Measurements from ENCODE around the gene CYRIA. TPM values are rescaled to one million over a fixed set of nuclear protein-coding genes. Genes with fewer than 3 reads are reported as not detected.

CYRIA gene
- total RNA-seq, 1 experiment from 2014 or later = 0.35 TPM

GRCh38 chr2:16647992-16648617 lies 17.5 kb downstream of the CYRIA start:
- Mint-ChIP-seq H3K27ac (ENCODE audit: low read depth, unreplicated experiment) (no peak overlapping the region), H3K4me3 (ENCODE audit: unreplicated experiment) (no peak overlapping the region), H3K36me3 (ENCODE audit: insufficient read depth, unreplicated experiment) (no peaks in the 10 kb centered on the region), H3K4me1 (ENCODE audit: insufficient read depth, unreplicated experiment) (peaks cover 26% of the 10 kb centered on the region), H3K27me3 (ENCODE audit: insufficient read depth, unreplicated experiment) (no peaks in the 10 kb centered on the region), H3K9me3 (ENCODE audit: unreplicated experiment) (no peaks in the 10 kb centered on the region)
- no peak for DNase-seq (ENCODE audit: unreplicated experiment)
- no TSS peak for BruUV-seq (replicated peaks)
- ChIA-PET CTCF (interaction anchor here (0.6 kb wide), 1 partner anchor 295 kb away, joined by 3 read pairs; no protein-coding TSS in a partner anchor), POLR2A (no interaction called here)
- TF ChIP-seq, protein P1, sequence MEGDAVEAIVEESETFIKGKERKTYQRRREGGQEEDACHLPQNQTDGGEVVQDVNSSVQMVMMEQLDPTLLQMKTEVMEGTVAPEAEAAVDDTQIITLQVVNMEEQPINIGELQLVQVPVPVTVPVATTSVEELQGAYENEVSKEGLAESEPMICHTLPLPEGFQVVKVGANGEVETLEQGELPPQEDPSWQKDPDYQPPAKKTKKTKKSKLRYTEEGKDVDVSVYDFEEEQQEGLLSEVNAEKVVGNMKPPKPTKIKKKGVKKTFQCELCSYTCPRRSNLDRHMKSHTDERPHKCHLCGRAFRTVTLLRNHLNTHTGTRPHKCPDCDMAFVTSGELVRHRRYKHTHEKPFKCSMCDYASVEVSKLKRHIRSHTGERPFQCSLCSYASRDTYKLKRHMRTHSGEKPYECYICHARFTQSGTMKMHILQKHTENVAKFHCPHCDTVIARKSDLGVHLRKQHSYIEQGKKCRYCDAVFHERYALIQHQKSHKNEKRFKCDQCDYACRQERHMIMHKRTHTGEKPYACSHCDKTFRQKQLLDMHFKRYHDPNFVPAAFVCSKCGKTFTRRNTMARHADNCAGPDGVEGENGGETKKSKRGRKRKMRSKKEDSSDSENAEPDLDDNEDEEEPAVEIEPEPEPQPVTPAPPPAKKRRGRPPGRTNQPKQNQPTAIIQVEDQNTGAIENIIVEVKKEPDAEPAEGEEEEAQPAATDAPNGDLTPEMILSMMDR (IDR thresholded peaks at IDR 0.05; ENCODE audit: unreplicated experiment) = no peak
- intact Hi-C loops (cut with micrococcal nuclease) = no loop called here

DNA sequence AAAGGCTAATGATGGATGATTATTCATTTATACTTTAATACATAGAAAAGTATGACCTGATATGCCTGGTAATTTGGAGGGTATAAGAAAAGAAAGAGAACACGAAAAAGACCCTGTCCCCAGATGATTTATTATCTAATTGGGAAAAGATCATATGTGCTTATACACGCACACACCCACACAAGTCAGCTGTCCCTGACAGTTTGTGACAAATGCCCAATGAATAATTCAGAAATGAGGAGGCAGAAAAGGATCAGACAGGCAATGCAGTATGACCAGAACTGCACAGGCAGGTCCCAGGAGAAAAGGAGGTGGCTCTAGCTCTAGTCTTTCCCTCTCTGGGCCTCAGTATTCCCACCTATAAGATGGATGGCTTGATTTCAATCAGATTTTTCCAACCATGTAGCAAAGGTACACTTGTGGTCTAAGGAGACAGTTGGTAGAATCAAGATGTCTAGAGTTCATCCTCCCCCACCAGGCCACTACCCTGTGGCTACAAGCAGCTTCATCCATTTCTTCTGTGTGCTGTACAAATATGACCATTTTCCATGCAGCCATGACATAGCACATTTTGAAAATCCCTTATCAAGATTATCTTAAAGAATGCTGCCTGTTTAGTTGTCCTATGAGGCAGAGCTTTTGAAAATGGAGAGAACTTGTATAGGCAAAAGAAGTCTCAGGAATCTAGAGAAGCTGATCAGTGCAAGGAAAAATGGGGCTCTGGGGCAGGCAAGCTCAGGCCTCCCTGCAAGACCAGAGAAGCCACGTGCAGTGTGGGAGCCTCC lies 19.7 kb downstream of the CYRIA start:
- no TSS peak for BruUV-seq (replicated peaks)
- ChIA-PET POLR2A (interaction anchor here (1.1 kb wide), 1 partner anchor 111 kb away, joined by 3 read pairs; no protein-coding TSS in a partner anchor), CTCF (interaction anchor here (1.4 kb wide), 1 partner anchor 31 kb away, joined by 6 read pairs; no protein-coding TSS in a partner anchor)
- Mint-ChIP-seq H3K4me3 (ENCODE audit: unreplicated experiment) (no peak overlapping the region), H3K9me3 (ENCODE audit: unreplicated experiment) (no peaks in the 10 kb centered on the region), H3K27me3 (ENCODE audit: insufficient read depth, unreplicated experiment) (no peaks in the 10 kb centered on the region), H3K36me3 (ENCODE audit: insufficient read depth, unreplicated experiment) (no peaks in the 10 kb centered on the region), H3K27ac (ENCODE audit: low read depth, unreplicated experiment) (no peak overlapping the region), H3K4me1 (ENCODE audit: insufficient read depth, unreplicated experiment) (peaks cover 8% of the 10 kb centered on the region)
- TF ChIP-seq, protein P1 (IDR thresholded peaks at IDR 0.05; ENCODE audit: unreplicated experiment) = no peak
- intact Hi-C loops (cut with micrococcal nuclease) = no loop called here
- DNase-seq (ENCODE audit: unreplicated experiment) = no peak

GRCh38 chr2:16645088-16645487 lies 20.5 kb downstream of the CYRIA start:
- intact Hi-C loops (cut with micrococcal nuclease) = no loop called here
- Mint-ChIP-seq H3K4me1 (ENCODE audit: insufficient read depth, unreplicated experiment) (no peaks in the 10 kb centered on the region), H3K27me3 (ENCODE audit: insufficient read depth, unreplicated experiment) (no peaks in the 10 kb centered on the region), H3K27ac (ENCODE audit: low read depth, unreplicated experiment) (no peak overlapping the region), H3K4me3 (ENCODE audit: unreplicated experiment) (no peak overlapping the region), H3K9me3 (ENCODE audit: unreplicated experiment) (no peaks in the 10 kb centered on the region), H3K36me3 (ENCODE audit: insufficient read depth, unreplicated experiment) (no peaks in the 10 kb centered on the region)
- ChIA-PET CTCF (no interaction called here), POLR2A (interaction anchor here (0.5 to 1.1 kb wide), 2 partner anchors 73 to 112 kb away, joined by 3 read pairs; no protein-coding TSS in a partner anchor)
- TF ChIP-seq, protein P1 (IDR thresholded peaks at IDR 0.05; ENCODE audit: unreplicated experiment) = no peak
- no TSS peak for BruUV-seq (replicated peaks)
- DNase-seq (ENCODE audit: unreplicated experiment) = no peak

DNA sequence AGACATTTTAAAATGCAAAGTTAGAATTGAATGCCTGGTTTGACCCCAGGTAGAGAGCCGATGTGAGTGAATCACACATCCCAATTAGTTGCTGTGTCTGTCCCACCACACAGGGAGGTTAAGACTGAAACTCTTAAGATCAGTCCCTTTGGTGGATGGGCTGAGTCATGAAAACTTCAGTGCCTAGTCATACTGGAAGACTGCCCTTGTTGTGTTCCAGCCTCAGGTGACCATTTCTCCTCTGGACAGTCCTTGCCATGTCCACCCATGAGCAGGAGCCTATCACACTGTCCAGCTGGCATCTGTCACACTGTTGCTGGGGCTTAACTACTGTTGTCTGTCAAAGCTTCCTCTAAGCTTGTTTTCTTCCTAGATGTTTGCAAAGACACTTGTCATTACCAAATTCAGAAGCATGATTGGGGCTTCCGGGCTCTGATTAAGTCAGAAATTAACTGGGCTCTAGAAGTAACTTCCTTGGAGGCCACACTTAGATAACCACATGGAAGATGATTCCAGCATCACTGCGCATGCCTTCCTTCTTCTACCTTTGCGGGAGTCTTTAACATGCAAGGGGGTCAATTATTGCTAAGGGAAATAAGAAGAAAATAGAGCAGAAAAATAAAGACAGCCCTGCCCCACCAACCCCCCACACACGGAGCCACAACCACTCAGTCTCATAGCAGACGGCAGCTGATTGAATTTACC lies 21.3 kb downstream of the CYRIA start:
- intact Hi-C loops (cut with micrococcal nuclease) = no loop called here
- H3K9me3 Mint-ChIP-seq (ENCODE audit: unreplicated experiment) = no peaks in the 10 kb centered on the region
- TF ChIP-seq, protein P1 (IDR thresholded peaks at IDR 0.05; ENCODE audit: unreplicated experiment) = no peak
- H3K4me3 Mint-ChIP-seq (ENCODE audit: unreplicated experiment) = no peak overlapping the region
- H3K4me1 Mint-ChIP-seq (ENCODE audit: insufficient read depth, unreplicated experiment) = no peaks in the 10 kb centered on the region
- ChIA-PET POLR2A (no interaction called here), CTCF (interaction anchor here (0.6 to 0.8 kb wide), 2 partner anchors 19 to 96 kb away, joined by 3 to 4 read pairs; no protein-coding TSS in a partner anchor)
- no peaks in the 10 kb centered on the region for H3K27me3 Mint-ChIP-seq (ENCODE audit: insufficient read depth, unreplicated experiment)
- BruUV-seq (replicated peaks) = no TSS peak
- H3K27ac Mint-ChIP-seq (ENCODE audit: low read depth, unreplicated experiment) = no peak overlapping the region
- no peaks in the 10 kb centered on the region for H3K36me3 Mint-ChIP-seq (ENCODE audit: insufficient read depth, unreplicated experiment)
- no peak for DNase-seq (ENCODE audit: unreplicated experiment)
